Activated T-cell treated with anti-CD3 and anti-CD28 coated beads for 4 hours (primary cell): ENCODE measurements around the gene RNF133.
"Not testable (repeated sequence)": the region's sequence is repeated elsewhere in the genome, so short reads cannot be mapped to it uniquely, and the experiment has no call there.

Source experiments
- DNase-seq: peaks from one replicate; pipeline ENCODE4 v3.0.0-alpha.2; 2020

Gene RNF133

DNA sequence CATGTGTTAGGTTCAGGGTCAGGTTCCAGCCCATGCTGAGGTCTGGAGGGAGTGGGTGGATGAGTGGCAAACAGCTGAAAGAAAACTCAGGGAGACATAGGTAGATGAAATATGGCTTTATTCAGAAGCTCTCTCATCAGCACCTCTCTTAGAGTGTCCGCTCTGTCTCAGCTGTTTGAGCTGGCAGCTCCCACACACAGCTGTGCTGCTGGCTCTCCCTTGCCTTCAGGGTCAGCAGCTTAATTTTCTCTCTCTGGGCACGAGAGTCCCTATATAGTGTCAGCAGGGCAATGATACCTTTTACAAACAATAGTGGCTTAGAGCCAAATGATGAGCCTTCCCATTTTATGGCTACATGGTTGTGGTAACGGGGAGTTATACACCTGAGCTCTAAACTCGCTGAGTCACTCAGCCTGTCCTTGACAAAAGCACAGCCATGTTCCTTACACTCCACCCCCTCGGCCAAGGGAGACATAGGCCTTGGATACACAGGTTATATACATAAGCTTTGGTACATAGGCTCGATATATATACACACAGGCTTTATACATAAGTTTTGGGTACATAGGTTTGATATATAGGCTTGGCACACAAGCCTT is 10.4 kb downstream of the RNF133 start:
- no peak for DNase-seq

- no peak for DNase-seq
These were observed 12.5 kb downstream of the RNF133 start for GRCh38 chr7:122686360-122686878.

DNA sequence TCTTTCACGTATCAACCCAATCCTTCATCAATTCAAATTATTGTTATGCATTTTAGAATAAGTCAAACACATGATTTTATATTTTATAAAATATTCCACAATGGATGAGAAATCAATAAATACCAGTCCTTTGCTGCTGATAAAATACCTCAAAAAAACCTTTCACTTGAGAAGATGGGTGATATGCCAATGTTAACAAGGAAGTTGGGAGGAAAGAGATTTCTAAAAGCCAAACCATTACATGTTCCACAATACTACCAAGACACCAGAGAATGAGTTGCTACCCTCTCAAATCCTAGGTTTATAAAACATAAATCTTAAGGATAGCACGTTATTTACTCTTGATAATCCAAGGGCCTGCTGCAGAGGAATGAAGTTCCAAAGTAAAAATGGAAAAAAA is 14.4 kb downstream of the RNF133 start:
- DNase-seq = no peak

- no peak for DNase-seq
These were observed 15.9 kb downstream of the RNF133 start for GRCh38 chr7:122682815-122683550.

DNA sequence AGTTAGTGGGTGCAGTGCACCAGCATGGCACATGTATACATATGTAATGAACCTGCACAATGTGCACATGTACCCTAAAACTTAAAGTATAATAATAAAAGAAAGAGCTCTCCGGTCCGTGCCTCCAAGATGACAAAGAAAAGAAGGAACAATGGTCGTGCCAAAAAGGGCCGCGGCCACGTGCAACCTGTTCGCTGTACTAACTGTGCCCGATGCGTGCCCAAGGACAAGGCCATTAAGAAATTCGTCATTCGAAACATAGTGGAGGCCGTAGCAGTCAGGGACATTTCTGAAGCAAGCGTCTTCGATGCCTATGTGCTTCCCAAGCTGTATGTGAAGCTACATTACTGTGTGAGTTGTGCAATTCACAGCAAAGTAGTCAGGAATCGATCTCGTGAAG is 17.7 kb downstream of the RNF133 start:
- DNase-seq = not testable (repeated sequence)

GRCh38 chr7:122679813-122680212 is 19.1 kb downstream of the RNF133 start:
- no peak for DNase-seq

DNA sequence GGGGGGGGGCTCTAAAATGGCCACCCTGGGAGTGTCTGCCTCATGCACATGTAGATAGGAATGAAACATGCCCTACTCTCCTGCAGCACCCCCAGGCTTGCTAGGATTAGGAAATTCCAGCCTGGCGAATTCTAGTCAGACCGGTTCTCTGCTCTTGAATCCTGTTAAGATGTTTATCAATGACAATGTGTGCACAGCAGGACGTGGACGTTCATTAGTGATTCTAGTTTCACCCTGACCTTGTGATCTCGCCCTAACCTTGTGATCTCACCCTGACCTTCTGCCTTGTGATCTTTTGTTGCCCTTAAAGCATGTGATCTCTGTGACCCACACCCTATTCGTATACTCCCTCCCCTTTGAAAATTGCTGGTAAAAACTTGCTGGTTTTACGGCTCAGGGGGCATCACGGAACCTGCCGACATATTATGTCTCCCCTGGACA is 19.6 kb downstream of the RNF133 start:
- DNase-seq = not testable (repeated sequence)

DNA sequence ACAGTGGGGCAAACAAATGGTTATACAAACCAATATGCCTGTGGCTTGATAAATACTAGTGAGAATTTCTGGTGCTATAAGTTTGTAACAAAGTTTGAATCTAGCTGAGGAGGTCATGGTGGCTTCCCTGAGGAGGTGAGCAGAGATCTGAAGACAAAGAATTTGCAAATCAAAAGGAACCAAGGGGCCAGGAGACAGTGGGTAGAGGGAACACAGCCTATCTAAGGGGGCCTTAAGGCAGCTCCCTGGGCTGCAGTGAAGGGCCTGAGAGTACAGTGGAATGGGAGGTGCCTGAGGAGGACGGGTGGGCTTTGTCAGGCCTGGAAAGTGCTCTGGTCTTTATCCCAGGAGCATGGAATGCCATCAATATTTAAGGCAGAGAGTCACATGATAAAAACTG is 21.8 kb downstream of the RNF133 start:
- no peak for DNase-seq

DNA sequence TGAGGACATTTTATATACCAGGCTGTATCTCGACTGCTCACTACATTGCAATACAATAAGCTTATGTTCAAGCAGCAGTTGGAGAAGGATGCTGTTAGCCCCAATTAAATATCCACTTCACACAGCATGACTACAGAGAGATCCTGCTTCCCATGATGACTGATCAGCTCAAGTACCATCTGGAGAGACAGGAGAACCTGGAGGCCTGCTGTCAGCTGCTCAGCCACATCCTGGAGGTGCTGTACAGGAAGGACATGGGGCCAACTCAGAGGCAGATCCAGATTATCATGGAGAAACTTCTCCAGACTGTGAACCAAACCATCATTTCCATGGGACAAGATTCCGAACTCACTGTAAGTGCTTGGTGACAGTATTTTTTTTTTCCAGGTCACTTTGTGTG is 22.5 kb downstream of the RNF133 start:
- no peak for DNase-seq

DNA sequence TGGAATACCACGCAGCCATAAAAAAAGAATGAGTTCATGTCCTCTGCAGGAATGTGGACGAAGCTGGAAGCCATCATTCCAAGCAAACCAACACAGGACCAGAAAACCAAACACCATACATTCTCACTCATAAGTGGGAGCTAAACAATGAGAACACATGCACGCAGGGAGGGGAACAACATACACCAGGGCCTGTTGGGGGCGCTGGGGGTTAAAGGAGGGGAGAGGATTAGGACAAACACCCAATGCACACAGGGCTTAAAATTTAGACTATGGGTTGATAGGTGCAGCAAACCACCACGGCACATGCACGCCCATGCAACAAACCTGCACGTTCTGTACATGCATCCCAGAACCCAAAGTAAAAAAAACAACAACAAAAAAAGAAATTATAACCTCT is 23.3 kb downstream of the RNF133 start:
- no peak for DNase-seq

DNA sequence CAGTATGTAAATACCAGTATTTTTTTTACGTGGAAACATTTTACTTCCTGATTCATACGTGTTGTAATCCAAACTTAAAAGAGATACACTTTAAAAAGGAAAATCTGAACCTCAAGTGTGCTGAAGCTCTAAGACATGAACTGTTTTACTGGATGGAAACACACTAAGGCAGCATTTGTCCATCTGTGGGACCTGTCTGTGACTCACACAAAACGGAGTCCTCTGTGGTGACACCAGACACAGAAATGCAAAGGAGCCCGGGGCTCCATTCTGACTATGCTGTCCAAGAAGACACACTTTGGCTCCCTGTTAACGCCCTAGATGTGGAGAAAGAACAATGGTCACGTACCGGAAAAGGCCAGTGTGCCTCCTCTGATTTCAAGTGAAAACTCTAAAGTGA is 23.9 kb downstream of the RNF133 start:
- DNase-seq = no peak

- DNase-seq = no peak
These were observed 24.4 kb downstream of the RNF133 start for GRCh38 chr7:122674502-122674901.

DNA sequence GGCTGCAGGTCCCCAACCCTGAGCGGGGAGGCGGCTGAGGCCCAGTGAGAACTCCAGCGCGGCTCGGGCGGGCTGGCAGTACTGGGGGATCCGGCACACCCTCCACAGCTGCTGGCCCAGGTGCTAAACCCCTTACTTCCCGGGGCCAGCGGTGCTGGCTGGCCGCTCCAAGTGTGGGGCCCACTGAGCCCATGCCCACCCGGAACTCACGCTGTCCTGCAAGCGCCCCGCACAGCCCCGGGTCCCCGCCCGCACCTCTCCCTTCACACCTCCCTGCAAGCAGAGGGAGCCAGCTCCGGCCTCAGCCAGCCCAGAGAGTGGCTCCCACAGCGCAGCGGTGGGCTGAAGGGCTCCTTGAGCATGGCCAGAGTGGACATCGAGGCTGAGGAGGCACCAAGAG is 25.0 kb downstream of the RNF133 start:
- no peak for DNase-seq

GRCh38 chr7:122672536-122672935 is 26.4 kb downstream of the RNF133 start:
- DNase-seq = no peak

DNA sequence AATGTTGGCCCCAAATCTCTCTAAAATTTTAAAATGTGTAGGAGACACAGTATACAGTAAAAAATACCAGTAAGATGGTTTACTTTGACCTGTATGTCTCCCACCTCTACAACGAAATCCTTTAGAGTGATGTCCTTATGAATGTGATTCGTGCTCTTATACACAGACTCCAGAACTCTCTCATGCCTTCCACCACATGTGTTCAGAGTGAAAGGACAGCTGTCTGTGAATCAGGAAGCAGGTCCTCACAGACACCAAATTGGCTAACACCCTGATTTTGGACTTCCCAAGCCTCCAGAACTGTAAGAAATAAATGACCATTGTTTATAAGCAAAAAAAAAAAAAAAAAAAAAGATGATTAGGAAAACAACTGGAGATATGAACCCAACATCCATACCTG is 35.2 kb downstream of the RNF133 start:
- no peak for DNase-seq

- DNase-seq = no peak
These were observed 40.1 kb downstream of the RNF133 start for GRCh38 chr7:122658856-122659255.

DNA sequence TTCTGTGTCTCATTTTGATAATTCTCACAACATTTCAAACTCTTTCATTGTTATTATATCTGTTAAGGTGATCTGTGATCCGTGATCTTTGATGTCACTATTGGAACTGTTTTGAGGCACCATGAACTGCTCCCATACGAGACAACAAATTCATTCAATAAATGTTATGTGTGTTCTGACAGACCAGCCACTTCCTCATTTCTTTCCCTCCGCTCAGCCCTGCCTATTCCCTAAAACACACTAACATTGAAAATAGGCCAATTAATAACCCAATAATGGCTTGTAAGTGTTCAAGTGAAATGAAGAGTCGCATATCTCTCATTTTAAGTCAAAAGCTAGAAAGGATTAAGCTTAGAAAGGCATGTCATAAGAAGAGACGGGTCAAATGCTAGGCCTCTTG is 45.2 kb downstream of the RNF133 start:
- no peak for DNase-seq

DNA sequence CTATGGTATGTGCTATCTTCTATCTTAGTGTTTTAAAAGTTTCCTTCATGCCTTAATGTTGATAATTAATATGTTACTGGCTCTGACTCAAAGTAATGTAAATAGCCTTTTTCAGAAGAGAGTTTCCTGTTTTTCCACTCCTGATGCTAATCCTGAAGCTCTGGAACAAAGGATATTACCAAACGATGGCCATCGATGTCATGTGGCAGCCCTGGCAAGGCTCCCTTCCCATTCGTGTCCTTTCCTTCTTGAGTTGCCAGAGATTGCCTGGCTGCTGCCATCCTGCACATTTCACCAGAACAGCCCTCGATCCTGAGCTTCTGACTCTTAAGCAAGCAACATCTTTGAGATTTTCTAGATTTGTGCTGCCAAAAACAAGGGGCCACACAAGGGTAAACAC is 46.0 kb downstream of the RNF133 start:
- DNase-seq = no peak

DNA sequence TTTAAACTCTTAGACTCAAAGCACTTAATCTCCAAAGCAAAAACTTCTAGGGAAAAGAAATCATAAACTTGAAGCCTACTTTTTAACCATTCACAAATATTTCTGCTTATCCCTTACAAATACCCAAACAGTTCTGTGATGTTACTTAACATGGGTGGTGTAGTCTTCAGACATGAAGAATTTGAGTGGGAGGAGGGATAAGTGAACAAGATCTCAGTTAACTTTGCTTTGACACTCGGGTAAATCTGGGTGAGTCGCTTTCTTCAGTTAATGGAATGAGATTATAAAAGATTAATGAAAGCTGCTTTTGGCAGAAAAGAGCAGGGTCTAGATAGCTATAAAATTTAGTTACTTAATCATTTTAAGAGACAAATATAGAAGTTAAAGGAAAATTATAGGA is 47.5 kb downstream of the RNF133 start:
- no peak for DNase-seq
